NCI-H524 (cell line): ENCODE data around the gene ARAP2.

Source experiments
- DNase-seq, 2 experiments: peaks; one replicate each; lab custom pipeline; 2025; lab: John Stamatoyannopoulos, UW

The ARAP2 gene

DNA sequence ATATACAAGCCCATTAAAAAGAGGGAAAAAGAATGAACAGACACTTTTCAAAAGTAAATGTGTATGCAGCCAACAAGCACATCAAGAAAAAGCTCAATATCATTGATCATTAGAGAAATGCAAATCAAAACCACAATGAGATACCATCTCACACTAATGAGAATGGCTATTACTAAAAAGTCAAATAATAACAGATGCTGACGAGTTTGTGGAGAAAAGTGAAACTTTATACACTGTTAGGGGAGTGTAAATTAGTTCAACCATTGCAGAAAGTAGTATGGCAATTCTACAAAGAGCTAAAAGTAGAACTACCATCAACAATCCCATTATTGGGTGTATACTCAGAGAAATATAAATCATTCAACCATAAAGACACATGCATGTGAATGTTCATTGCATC lies 203.0 kb downstream of the ARAP2 start:
- no peak for DNase-seq

GRCh38 chr4:36039026-36039425 lies 205.3 kb downstream of the ARAP2 start:
- no peak for DNase-seq

- DNase-seq = no peak
Measured at GRCh38 chr4:36038491-36038890, 205.8 kb downstream of the ARAP2 start.

GRCh38 chr4:36037127-36037526 lies 207.2 kb downstream of the ARAP2 start:
- DNase-seq = no peak

GRCh38 chr4:36029951-36030350 lies 214.4 kb downstream of the ARAP2 start:
- no peak for DNase-seq

DNA sequence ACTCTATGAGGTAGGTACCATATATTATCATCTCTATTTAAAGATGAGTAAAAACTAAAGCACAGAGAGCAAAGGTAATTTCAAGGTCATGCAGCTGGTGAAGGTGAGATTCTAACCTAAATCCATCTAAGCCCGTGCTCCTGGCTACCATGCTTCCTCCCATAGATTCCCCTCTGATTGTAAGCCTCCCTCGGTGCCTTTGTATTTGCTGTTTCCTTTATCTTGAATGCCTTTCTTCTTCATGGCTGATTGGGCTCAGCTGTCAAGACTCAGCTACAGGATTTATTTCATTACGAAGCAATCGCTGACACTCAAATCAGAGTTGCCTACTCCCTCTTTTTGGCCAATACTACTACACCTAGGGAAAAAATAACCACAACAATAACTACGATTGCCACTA lies 217.1 kb downstream of the ARAP2 start:
- no peak for DNase-seq

DNA sequence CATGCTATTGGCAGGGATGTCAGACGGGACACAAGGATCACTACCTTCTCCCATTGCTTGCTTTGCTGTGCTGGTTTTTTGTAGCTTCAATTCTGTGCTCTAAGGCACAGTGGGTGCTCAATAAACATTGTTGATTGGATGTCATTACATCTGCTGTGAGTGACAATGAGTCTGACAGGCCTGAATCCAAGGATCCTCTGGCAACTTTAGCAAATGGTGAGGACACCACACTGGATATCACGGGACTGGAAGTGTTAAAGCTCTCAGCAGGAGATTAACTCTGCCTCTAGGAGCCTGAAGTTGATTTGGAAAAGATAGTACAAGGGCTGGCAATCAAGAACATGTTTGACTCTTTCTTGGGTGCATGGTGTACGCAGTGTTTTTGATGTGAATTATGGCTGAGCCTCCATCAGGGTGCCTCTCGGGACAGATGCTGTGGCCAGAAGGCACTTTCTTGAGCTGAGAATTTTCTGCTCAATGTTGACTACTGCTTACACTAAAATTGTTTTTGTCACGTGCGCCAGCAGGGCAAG lies 217.9 kb downstream of the ARAP2 start:
- DNase-seq = peak in 1 of 2 experiments; percentile 53

GRCh38 chr4:36024901-36025660 lies 219.2 kb downstream of the ARAP2 start:
- peak; percentile 13 to 65 for DNase-seq

- no peak for DNase-seq
Measured at GRCh38 chr4:36020351-36020750, 224.0 kb downstream of the ARAP2 start.
